Eye (tissue), 1 donor: ENCODE results near the gene FAM227B.
"Not testable (repeated sequence)": the region's sequence is repeated elsewhere in the genome, so short reads cannot be mapped to it uniquely, and the experiment has no call there.

Source experiments
- DNase-seq: peaks from one replicate; pipeline ENCODE4 v3.0.0-alpha.2; 2015

The FAM227B gene, protein sequence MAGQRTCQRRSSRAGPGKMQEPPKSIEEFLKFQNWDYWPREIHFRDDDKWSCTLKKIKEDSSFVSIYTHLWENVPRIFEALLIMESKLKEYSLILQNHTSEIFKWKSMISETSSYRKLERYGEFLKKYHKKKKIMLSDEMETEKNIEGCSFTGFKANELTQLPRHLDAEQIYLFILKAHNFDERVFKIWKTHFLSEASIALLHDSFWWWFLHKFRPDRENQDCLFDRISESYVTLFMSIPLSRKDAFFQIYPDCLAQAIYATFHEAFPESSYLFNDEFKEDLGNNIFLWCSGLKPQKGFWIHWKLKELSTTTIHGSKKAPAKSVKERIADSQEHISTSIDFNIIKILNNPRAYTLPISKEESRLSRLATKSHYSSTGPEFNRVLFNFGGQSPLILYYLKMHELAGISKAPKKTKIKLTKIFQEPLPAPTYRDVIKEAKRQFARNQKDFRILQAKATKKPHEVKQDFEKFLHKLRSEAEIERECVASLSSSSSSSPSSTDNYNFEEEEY

DNA sequence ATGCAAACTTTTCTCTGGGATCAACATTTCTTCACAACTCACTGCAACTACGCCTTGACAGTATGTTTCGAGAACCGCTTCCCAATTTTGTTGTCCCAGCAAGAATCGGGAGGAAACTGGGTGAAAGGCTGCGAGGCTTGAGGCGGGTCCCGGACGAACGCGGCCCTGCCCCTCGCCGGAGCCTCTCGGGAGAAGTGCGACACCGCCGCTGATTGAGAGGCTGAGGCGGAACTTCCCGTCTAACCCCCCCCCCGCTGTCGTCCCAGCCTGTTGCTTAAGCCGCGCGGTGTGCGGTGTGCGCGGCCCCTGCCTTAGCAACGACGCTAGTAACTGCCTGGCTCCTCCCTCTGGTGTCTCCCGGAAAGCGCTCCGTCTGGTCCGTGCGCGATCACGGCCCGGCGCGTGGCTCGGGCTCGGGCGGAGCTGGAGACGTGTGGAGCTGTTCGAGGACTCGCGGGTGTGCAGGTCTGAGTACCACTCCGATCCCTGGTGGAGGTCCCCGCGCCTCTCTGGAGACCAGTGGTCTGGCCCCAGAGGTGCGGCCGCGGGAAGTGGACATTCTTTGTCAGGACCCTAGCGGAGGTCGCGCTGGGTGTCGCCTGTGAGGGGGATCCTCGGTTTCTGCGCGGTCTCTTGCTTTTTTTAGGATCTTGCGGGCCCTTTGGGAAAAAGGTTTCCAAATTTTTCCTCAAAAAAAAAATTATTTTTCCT lies at the start of gene FAM227B, which contains the start of gene DTWD1:
FAM227B (minus strand) TSS at position 161 of the 711 bp plus-strand sequence. CDS start 5,647 bp downstream, outside the sequence.
DTWD1 (plus strand) TSS at position 391 of the 711 bp plus-strand sequence. CDS start 4,120 bp downstream, outside the sequence.
- DNase-seq, result peak; percentile 98

DNA sequence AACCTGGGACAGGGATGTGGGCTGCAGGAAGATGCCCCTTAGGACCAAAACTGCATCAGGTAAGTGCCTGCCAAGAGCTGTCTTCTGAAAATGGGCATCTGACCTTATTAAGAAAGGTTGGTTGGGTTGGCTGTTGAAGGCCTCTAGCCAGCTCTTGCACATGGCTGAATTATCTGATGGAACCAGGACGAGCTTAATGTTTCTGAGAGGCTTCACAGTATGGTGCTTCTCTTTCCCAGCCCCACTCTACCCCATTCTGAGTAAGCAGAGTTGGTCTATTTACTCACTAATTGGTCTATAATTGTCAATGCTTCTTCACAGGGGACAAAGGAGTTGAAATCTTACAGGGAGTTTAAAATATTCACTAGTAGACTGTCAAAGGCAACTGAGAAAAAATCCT lies 48.7 kb upstream of the FAM227B start:
- peak; percentile 63 for DNase-seq

DNA sequence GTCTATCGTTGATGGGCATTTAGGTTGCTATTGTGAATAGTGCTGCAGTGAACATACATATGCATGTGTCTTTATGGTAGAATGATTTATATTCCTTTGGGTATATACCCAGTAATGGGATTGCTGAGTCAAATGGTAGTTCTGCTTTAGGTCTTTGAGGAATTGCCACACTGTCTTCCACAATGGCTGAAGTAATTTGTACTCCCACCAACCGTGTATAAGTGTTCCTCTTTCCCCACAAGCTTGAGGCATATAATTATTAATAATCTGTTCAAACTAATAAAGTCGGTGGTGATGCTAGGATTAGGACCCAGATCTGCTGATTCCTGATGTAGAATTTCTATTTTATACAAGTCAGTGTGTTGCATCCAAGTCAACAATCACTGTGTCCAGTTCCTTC lies 45.9 kb upstream of the FAM227B start:
- not testable (repeated sequence) for DNase-seq

DNA sequence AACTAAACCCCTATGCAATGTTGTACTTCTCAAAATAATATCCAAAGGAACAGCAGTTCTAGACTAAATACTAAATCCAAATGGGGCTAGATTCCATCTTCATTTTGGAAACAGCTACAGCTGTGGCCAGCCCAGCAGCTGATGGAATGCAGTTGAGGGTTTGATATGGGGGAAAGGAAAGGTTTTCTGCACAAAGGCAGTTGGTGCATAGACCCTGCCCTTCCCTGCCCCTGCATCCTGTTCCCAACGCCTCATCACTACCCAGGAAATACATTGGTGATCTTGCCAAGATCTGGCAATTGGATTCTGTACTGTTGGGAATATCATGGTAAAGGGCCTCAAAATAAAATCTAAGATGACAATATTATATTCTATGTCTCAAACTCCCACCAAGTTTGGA lies 44.1 kb upstream of the FAM227B start:
- no peak for DNase-seq

DNA sequence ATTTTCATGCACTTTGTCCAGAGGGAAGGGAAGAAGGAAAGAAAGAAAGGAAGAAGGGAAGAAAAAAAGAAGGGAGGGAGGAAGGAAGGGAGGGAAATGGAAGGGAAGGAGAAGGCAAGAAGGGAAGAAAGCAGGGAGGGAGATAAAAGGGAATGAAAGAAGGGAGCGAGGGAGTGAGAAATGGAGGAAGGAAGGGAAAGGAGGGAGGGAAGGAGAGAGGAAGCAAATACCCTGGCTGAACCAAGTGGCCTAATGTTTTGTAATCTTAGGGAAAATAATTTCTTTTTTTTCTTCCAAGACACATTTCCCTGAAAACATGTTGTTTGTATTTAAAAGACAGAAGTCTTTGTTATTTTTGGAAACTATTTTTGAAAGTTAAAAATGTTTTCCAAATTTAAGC lies 36.1 kb upstream of the FAM227B start:
- DNase-seq, result no peak

DNA sequence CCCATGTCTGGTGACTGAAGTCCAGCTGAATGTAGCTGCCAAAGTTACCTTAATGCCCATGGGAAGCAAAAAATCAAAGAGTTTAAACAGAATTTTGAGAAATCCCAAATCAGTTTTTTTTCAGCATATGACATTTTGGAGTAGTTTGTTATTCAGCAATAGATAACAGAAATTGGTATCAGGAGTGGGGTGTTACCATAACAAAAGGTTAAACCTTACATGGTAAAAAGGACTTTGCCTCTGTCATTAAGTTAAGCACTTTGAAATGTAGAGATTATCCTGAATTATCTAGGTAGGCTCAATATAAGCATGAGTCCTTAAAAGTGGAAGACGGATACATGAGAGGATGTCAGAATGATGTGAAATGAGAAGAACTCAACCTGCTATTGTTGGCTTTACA lies 32.3 kb upstream of the FAM227B start:
- DNase-seq, result no peak

DNA sequence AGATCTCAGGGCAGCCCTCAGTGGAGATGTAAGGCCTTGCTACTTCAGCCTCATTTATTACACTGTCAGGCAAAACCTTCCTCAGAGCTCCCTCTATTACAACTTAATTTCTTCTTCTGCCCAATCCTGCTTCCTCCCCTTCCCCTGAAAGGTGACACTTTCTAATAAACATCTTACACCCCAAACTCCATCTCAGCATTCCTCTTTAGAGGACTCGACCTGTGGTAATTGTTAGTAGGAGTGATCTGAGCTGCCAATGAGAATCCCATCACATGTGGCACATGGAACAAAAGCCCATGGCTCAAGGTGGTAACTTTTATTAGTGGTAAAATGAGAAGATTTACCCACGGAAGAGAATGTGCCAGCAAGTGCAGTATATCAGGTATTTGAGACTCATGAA lies 30.1 kb upstream of the FAM227B start:
- no peak for DNase-seq

DNA sequence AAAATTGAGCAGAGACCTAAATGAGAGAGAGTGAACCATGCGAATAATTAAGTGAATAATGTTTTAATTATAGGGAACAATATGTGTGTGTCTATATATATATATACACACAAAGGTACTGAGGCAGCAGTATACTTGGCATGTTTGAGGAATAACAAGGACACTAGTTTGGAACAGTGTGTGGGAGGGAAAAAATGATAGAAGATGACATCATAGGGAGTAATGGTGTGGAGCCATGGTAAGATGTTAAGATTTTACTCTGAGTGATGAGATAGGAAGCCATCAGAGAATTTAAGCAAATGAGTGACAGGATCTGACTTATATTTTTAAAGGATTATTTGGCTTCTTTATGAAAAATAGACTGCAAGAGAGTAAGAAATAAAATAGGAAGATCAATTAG lies 29.4 kb upstream of the FAM227B start:
- no peak for DNase-seq

DNA sequence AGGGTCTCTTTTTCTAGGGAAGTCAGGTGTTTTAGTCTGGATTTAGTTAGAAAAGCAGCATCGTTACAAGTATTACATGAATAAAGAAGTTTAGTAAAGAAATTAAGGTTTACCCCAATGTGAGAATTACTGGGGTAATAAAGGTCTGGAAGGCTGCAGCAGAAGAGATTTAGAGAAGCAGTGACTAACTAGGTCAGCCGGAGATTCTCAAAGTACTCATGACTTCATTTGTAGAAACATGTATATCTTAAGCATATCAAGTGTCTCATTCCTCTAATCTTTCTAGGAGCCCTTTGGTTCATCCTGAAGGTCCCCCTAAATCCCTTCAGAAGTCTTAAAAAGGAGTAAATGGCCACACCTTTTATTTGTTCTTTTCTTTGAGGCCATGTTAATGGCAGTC lies 26.3 kb upstream of the FAM227B start:
- no peak for DNase-seq

DNA sequence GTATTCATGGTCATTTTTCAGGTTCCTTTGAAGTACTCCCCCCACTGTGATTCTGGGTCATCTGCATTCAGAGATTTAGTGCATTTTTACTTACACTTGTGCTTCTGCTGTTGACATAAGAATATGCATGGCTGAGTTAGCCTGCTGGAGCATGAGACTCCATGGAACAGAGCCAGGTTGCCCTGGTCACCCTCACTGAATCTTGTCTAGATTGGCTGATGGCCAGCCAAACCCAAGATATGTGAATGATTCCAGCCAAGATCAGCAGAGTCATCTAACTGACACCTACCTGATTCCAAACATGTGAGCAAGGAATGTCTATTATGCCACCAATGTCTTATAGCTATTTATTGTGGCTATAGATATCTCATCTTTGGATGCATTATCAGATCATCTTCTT lies 25.3 kb upstream of the FAM227B start:
- peak; percentile 48 for DNase-seq

DNA sequence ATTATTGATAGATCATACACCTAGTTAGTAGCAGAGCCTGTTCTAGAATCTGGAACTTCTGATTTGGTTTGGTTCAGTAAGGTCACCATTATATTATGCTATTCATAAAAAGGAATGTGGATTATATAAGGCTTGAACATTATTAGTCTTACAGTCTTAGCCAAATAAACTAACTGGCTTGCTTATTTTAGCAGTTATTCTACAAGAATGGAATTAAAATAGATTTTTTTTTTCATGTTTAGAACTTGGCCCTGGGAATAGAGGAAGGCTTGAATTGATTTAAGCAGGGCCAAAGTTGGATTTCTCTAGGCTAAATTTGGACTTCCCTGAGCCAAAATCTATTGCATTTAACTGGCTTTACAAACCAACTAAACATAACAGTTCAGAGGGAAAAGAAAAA lies 24.7 kb upstream of the FAM227B start:
- DNase-seq, result no peak

DNA sequence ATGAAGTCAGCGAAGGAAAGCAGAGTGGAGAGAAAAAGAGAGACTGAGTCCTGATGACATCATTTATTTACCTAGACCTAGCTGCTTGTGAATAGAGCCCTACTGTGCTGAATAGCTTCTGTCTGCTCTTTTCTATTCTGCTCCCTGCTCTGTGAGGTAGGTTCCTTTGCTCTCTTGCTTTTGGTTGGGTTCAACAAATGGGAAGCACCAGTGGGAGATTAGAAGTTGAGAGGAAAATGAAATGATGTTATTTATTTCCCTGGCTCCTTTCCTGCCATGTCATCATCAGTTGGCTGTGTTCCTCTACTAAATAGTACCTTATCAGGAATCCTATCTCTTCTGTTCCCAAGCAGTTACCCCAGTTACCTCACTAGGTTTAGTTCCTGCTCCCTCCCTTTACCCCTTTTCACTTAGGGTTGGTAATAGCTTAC lies 23.8 kb upstream of the FAM227B start:
- peak; percentile 21 for DNase-seq

DNA sequence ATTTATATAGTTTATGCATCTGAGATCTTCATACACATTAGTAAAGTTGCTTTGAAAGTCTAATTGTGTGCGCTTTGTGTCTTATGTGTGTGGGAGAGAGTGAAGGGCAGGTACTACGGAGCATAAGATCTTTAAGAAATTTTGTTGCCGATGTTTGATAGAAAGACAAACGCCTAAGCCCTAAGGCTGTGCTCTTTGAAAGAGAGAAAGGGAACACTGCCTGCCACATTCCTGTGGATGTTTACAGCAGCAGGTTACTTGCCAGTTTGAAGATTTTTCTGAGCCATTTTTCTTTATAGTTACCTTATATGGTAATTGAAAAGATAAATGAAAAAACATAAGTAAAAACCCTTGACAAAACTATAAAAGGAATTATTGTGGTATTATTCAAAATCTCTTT lies 17.2 kb upstream of the FAM227B start:
- peak; percentile 18 for DNase-seq

DNA sequence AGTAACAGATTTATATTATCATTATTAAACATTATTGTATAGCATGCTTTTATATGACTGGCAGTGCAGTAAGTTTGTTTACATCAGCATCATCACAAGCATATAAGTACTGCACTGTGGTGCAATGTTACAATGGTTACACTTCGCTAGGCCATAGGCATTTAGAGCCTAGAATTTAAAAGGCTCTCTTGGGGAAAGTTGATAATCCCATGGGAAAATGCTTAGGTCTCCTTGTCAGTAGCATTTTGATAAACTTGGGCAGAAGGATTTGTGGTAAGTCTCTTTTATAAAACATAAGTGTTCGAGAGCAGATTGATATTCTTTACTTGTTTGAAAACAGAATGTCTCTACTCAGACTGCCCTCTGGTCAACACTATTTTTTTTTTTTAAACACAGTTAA lies 7.8 kb upstream of the FAM227B start:
- DNase-seq, result no peak

DNA sequence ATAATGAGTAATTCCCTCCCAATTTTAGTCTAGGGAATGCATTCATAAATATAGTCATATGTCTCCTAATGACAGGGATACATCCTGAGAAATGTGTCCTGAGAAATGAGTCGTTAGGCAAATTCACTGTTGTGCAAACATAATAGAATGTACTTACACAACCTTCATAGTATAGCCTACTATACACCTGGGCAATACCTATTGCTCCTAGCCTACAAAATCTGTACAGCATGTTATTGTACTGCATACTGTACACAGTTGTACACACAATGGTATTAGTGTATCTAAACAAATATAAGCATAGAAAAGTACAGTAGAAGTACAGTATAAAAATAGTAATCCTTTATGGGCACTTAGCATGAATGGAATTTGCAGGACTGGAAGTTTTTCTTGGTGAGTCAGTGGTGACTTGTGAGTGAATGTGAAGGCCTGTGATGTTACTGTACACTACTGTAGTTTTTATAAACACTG lies 6.8 kb upstream of the FAM227B start:
- DNase-seq, result no peak

DNA sequence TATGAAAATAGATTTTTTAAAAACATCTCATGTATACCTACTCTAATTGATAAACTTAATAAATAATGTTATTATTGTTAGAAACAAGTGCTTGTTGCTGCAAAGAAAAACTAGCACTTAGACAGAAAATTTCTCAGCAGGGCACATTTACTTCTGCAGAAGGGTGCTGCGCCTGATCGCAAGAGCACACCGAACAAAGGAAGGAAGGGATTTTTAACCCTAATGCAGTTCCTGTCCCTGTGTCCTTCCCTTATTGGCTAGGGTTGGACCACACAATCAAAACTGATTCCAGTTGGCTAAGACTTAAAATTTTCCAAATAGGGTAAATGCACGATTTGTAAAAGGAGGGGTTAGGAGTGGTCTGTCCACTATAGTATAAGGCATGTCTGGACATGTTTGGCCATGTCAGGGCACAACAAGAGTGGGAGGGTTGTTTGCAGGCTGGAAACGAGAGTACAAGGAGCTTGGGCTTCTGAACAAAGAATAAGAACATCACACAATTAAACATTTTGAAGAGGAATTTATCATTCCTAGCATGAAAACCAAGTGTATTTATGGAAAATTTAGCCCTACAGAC lies 4.9 kb upstream of the FAM227B start:
- no peak for DNase-seq

DNA sequence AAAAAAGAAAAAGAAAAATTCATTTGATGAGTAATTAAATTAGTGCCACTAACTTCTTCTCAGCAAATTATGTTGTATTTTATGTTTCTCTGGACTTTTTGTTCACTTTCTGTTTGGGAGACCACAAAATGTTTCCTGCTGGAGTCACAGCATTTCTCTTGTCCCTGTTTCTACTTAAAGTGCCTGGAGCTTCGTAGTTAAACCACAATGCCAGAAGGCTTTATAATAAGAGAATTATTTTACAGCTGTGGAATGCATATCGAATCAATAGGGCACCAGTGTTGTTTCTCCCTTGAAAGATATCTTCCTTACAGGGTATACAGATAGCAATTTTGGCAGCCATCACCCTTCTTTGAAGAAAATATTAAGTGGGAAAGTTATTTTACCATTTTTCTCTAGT lies 3.4 kb upstream of the FAM227B start:
- DNase-seq, result peak; percentile 37

DNA sequence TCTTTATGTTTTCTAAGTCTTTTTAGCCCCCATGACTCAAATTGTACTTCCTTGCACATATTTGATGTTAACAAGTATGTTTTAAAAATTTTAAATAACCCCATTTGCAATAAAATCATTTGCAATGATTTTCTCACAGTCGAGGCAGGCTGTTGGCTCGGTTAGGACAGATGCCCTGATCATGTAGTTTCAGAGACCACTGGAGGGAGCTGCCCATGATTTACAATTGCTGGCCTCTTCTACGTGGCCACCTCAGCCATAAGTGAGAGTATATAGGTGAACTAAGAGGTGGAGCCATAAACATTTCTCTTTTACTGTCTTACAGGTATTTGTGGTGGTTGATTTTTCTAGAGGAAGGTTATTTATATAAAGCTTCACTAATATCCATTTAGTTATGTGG lies 1.9 kb upstream of the FAM227B start:
- DNase-seq, result no peak

DNA sequence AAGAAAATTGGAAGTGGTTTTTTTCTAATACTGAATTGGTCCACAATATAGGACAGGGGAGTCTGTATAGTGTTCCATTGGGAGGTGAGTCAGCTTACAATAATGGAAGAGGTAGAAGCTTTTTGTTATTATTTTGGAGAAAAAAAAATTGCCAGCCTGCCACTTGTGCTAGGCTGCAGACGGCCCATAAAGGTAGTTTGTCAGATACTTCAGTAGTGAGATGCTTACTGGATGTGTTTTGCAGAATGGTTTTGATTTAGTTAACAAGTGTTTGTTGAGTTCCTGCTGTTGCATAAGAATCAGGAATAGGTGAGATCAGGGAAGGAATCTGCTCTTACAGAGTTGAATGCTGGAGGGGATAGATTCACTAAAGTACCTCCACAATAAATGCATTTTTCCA lies 1.3 kb upstream of the FAM227B start:
- DNase-seq, result no peak

DNA sequence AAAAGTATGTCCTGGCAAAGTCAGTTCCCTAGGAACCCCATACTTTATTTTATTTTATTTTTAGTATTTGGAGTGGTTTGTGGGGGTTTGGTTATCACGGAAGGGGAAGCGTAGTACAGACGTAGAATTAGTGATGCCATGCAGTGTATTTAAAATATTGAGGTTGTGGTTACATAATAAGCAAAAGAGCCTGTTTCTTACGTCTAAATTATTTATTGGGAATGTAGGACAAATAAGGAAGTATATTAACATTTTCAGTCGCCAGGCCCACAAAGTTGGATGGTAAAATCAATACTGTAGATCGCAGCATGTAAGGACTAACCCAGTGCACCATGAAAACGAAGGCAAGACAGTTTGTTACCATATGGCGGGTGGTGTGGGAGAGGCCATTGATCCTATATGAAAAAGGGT lies 788 bp upstream of the FAM227B start:
- no peak for DNase-seq

DNA sequence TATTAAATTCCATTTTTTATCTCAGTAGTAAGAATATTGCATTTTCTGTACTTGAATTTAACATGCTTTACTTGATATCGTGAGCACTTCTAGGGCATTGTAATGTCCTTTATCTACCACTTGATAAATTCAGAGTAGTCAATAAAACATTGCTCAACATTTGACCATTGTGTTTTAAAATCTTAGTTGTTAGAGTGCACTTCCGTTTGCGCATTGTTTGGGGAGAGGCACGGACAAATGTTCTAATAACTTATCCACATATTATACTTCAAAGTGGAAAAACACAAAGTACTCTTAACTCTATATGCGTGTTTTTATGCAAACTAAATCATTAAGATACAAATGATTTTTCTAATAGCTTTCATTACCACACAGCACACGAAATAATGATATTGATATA lies 419 bp downstream of the FAM227B start:
- no peak for DNase-seq

DNA sequence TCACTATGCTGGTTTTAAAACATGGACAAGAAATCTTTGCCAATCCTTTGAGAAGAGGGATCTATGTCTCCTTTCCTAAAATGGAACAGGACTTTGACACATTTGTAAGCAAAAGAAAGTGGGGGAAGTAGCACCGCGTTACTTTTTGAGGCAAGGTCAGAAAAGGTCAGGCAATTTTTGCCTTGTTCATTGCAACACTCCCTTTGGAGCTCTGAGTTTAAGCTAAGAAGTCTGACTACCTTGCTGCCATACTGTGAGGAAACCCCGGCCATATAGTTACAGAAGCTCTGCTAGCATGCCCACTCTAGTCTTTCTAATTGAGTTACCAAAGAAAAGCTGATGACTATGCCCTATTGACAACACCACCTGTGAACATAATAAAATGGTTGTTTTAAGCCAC lies 1.4 kb downstream of the FAM227B start:
- DNase-seq, result no peak

DNA sequence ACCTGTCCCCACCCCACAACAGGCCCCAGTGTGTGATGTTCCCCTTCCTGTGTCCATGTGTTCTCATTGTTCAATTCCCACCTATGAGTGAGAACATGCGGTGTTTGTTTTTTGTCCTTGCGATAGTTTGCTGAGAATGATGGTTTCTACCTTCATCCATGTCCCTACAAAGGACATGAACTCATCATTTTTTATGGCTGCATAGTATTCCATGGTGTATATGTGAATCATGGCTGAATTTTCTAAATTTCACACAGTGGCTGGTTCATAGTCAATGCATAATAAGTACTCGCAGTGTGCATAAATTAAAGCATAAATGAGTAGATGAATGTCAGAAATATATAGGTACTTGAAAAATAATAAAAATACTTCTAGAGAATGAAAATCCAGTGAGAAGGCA lies 8.4 kb downstream of the FAM227B start:
- not testable (repeated sequence) for DNase-seq
